Left lung (tissue), 10 donors: ENCODE measurements around the gene ZNF701. TPM values are rescaled to one million over a fixed set of nuclear protein-coding genes. Genes with fewer than 3 reads are reported as not detected.
"Not testable (repeated sequence)": the region's sequence is repeated elsewhere in the genome, so short reads cannot be mapped to it uniquely, and the experiment has no call there.

ENCODE experiments used
- ATAC-seq: fragments of 200-7000 bp; cut with Tn5 transposase; one replicate; pipeline ENCODE4 v1.9.1; 2020; ENCODE audit warnings: moderate library complexity
- DNase-seq, 4 donors: peaks; one replicate each; pipeline ENCODE4 v3.0.0-alpha.2; 2013 to 2020
- H3K27ac ChIP-seq, 2 donors: fragments of 200-600 bp; sonication (generic) in 1 of 2; one replicate each; pipeline versions ENCODE4 v1.5.0 to v1.8.0; 2020 to 2021
- H3K27me3 ChIP-seq, 2 donors: fragments of 200-600 bp; sonication (generic) in 1 of 2; one replicate each; pipeline versions ENCODE4 v1.5.0 to v1.8.0; 2020 to 2021
- H3K36me3 ChIP-seq, 2 donors: fragments of 200-600 bp; sonication (generic) in 1 of 2; one replicate each; pipeline versions ENCODE4 v1.5.0 to v1.8.0; 2020 to 2021
- H3K4me1 ChIP-seq, 2 donors: fragments of 200-600 bp; one replicate each; pipeline ENCODE4 v1.8.0; 2021
- H3K4me3 ChIP-seq, 2 donors: fragments of 200-600 bp; sonication (generic) in 1 of 2; one replicate each; pipeline versions ENCODE4 v1.5.0 to v1.8.0; 2020 to 2021; ENCODE audit warnings: mild to moderate bottlenecking in 1 of 2
- H3K9me3 ChIP-seq, 2 donors: fragments of 200-600 bp; sonication (generic) in 1 of 2; one replicate each; pipeline versions ENCODE4 v1.5.0 to v1.8.0; 2020 to 2021
- intact Hi-C, 2 donors: fragments of 100-400 bp; cut with DNase I; formaldehyde crosslinking; loops; one replicate each; pipeline versions ENCODE4 v1.11.2 to v1.14.2; 2022
- polyA plus RNA-seq, 6 donors: library from polyadenylated mRNA; unstranded; fragments of 120-200 nt; gene quantifications; one replicate each; pipeline ENCODE4 v1.2.1, GENCODE V29; 2013; ENCODE audit not compliant: insufficient read length in 6 of 6
- total RNA-seq, 2 donors: library from RNA; stranded (reverse); fragmentation: NEBNext Ultra II Directional; extraction: Animal tissue kit (Norgen Biotek cat#: 25700); gene quantifications; one replicate each; pipeline ENCODE4 v1.2.1, GENCODE V29; 2021
- TF ChIP-seq, protein P1 (sequence below), 2 donors: fragments of 200-600 bp; sonication (generic) in 1 of 2; IDR thresholded peaks; one replicate each; pipeline versions ENCODE4 v1.5.0 to v1.8.0; 2021; ENCODE audit warnings: antibody characterized with exemption in 2 of 2
- donor health status: DM: no; HTN: yes; CAD: no.
- donor health status: DM: no; HTN: no; CAD: no.

The ZNF701 gene
- total and polyA plus RNA-seq, 8 donors, result 18.1 to 22.3 (median 20.5) TPM

DNA sequence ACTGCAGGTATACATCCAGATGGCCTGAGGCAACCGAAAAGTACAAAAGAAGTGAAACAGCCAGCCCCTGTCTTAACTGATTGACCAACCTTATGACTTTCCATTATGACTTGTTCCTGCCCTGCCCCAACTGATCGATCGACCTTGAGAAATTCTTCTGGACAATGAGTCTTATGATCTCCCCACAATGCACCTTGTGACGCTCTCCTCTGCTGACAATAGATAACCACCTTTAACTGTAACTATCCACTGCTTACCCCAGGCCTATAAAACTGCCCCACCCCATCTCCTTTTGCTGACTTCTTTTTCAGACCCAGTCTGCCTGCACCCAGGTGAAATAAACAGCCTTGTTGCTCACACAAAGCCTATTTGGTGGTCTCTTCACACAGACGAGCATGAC lies 56.8 kb downstream of the ZNF701 start:
- TF ChIP-seq, protein P1, sequence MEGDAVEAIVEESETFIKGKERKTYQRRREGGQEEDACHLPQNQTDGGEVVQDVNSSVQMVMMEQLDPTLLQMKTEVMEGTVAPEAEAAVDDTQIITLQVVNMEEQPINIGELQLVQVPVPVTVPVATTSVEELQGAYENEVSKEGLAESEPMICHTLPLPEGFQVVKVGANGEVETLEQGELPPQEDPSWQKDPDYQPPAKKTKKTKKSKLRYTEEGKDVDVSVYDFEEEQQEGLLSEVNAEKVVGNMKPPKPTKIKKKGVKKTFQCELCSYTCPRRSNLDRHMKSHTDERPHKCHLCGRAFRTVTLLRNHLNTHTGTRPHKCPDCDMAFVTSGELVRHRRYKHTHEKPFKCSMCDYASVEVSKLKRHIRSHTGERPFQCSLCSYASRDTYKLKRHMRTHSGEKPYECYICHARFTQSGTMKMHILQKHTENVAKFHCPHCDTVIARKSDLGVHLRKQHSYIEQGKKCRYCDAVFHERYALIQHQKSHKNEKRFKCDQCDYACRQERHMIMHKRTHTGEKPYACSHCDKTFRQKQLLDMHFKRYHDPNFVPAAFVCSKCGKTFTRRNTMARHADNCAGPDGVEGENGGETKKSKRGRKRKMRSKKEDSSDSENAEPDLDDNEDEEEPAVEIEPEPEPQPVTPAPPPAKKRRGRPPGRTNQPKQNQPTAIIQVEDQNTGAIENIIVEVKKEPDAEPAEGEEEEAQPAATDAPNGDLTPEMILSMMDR (IDR thresholded peaks at IDR 0.05), result no peak
- H3K27me3 ChIP-seq, result no peaks in the 10 kb centered on the region

DNA sequence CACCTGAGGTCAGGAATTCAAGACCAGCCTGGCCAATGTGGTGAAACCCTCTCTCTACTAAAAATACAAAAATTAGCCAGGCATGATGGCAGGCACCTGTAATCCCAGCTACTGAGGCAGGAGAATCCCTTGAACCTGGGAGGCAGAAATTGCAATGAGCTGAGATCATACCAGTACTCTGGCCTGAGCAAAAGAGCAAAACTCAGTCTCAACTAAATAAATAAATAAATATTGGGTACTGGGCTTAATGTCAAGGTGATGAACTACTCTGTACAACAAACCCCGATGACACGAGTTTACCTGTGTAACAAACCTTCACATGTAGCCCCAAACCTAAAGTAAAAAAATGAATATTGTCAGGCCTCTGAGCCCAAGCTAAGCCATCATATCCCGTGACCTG lies 57.4 kb downstream of the ZNF701 start:
- H3K27me3 ChIP-seq, H3K27ac ChIP-seq, ATAC-seq, intact Hi-C loops, DNase-seq, H3K9me3 ChIP-seq, H3K4me3 ChIP-seq, H3K4me1 ChIP-seq: not testable (repeated sequence)
- peaks cover 0 to 61% of the 10 kb centered on the region in 2 donors for H3K36me3 ChIP-seq

More for the DNA sequence above, 56.8 kb downstream of the ZNF701 start:
- Histone ChIP-seq H3K4me3 (no peak overlapping the region), H3K4me1 (no peaks in the 10 kb centered on the region), H3K27ac (no peak overlapping the region), H3K9me3 (no peaks in the 10 kb centered on the region), H3K36me3 (peaks cover 0 to 66% of the 10 kb centered on the region in 2 donors)
- ATAC-seq, result no peak
- intact Hi-C loops, result no loop called here
- no peak for DNase-seq

DNA sequence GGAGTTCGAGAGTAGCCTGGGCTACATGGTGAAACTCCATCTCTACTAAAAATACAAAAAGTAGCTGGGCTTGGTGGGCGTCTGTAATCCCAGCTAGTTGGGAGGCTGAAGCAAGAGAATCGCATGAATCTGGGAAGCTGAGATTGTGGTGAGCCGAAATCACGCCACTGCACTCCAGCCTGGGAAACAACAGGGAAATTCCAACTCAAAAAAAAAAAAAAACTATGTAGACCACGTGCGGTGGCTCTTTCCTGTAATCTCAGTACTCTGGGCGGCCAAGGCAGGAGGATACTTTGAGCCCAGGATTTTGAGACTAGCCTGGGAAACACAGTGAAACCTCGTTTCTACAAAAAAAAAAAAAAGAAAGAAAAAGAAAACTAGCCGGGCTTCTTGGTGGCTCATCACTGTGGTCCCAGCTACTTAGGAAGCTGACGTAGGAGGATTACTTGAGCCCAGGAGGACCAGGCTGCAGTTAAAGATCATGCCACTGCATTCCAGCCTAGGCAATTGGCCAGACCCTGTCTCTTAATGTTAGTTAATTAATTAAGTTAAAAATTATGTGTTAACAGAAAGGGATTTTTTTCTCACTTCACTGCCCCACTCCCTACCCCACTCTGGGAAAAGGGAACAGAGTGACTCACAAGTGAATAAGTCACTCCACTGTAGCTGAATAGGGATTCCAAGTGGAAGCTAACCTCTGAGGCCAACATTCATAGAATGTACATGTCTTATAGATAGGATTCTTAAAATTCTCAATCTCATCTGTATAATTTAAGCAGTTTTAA lies 65.9 kb downstream of the ZNF701 start:
- Histone ChIP-seq H3K9me3 (peaks cover 0 to 2% of the 10 kb centered on the region in 2 donors), H3K4me3 (no peak overlapping the region), H3K4me1 (peaks cover 4 to 22% of the 10 kb centered on the region in 2 donors), H3K36me3 (peaks cover 0 to 6% of the 10 kb centered on the region in 2 donors), H3K27me3 (no peaks in the 10 kb centered on the region), H3K27ac (peak overlapping the region in 1 of 2 donors; percentile 19)
- intact Hi-C loops, result no loop called here
- ATAC-seq (no peak), DNase-seq (no peak)
- TF ChIP-seq, protein P1 (IDR thresholded peaks at IDR 0.05), result no peak

Other genes starting within 250 kb of the ZNF701 start
- gene ZNF610, start 234.0 kb upstream of the ZNF701 start, total RNA-seq, result 1 to 10 TPM; 2.1 to 5.7 TPM
- gene ZNF610, start 234.0 kb upstream of the ZNF701 start, polyA plus RNA-seq, result 10 to 100 TPM in 5 of 6 donors, 1 to 10 TPM in 1; 9.1 to 13.9 (median 11.5) TPM
- gene ZNF880, start 200.4 kb upstream of the ZNF701 start, total RNA-seq, result 10 to 100 TPM; 12.8 to 15.4 TPM
- 10 to 100 TPM; 24.8 to 31.3 (median 29.5) TPM for gene ZNF880, start 200.4 kb upstream of the ZNF701 start, polyA plus RNA-seq
- 10 to 100 TPM; 17.5 to 26.7 TPM for gene ZNF528, start 172.4 kb upstream of the ZNF701 start, total RNA-seq
- 10 to 100 TPM; 54.3 to 89.5 (median 70.8) TPM for gene ZNF528, start 172.4 kb upstream of the ZNF701 start, polyA plus RNA-seq
- gene ZNF534, start 141.1 kb upstream of the ZNF701 start, total RNA-seq, result under 1 TPM in 1 of 2 donors, not detected in 1; 0.35 TPM
- gene ZNF534, start 141.1 kb upstream of the ZNF701 start, polyA plus RNA-seq, result 1 to 10 TPM in 2 of 6 donors, under 1 TPM in 4; 0.36 to 2.1 (median 0.55) TPM
- 1 to 10 TPM; 1.7 to 2.3 TPM for gene ZNF578, start 116.7 kb upstream of the ZNF701 start, total RNA-seq
- gene ZNF578, start 116.7 kb upstream of the ZNF701 start, polyA plus RNA-seq, result 1 to 10 TPM; 4.0 to 8.7 (median 6.3) TPM
- 10 to 100 TPM; 23.8 to 24.6 TPM for gene ZNF808, start 42.6 kb upstream of the ZNF701 start, total RNA-seq
- 10 to 100 TPM; 13.9 to 21.6 (median 17.5) TPM for gene ZNF808, start 42.6 kb upstream of the ZNF701 start, polyA plus RNA-seq
- gene ZNF83, start 68.1 kb downstream of the ZNF701 start, total RNA-seq, result 10 to 100 TPM; 44.0 to 44.1 TPM
- gene ZNF83, start 68.1 kb downstream of the ZNF701 start, polyA plus RNA-seq, result 100 to 1,000 TPM in 5 of 6 donors, 10 to 100 TPM in 1; 69.3 to 187 (median 119) TPM
- gene ZNF611, start 164.8 kb downstream of the ZNF701 start, total RNA-seq, result 10 to 100 TPM; 24.6 to 26.6 TPM
- gene ZNF611, start 164.8 kb downstream of the ZNF701 start, polyA plus RNA-seq, result 10 to 100 TPM; 14.1 to 18.5 (median 15.6) TPM
- gene ZNF600, start 216.5 kb downstream of the ZNF701 start, total RNA-seq, result 10 to 100 TPM in 1 of 2 donors, 1 to 10 TPM in 1; 8.3 to 12.5 TPM
- gene ZNF600, start 216.5 kb downstream of the ZNF701 start, polyA plus RNA-seq, result 10 to 100 TPM in 2 of 6 donors, 1 to 10 TPM in 4; 6.3 to 14.2 (median 8.1) TPM